ENCODE results near the gene OR8B4.

GRCh38 chr11:124421043-124421442 lies 3.6 kb downstream of the OR8B4 start:
- TF ChIP-seq CTCF (IDR thresholded peaks at IDR 0.05) (no peak), POLR2A (IDR thresholded peaks at IDR 0.05) (no peak)
